Islet of Langerhans (tissue), 1 donor: Measurements from ENCODE around the gene ANKS4B.
"Not testable (repeated sequence)": the region's sequence is repeated elsewhere in the genome, so short reads cannot be mapped to it uniquely, and the experiment has no call there.

Source experiments
- FAIRE-seq: peaks from one replicate; lab custom pipeline; 2011; peaks lifted over from hg19 to GRCh38; lab: Jason Lieb, UNC

Gene ANKS4B, protein sequence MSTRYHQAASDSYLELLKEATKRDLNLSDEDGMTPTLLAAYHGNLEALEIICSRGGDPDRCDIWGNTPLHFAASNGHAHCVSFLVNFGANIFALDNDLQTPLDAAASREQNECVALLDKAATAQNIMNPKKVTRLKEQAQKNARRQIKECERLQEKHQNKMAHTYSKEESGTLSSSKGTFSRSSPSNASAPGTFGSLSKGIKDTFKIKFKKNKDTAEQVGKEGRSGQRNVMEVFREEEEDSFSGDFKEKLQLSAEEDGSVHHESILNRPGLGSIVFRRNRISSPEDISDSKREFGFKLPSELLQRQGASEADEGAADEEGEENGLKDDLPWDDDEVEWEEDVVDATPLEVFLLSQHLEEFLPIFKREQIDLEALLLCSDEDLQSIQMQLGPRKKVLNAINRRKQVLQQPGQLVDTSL

DNA sequence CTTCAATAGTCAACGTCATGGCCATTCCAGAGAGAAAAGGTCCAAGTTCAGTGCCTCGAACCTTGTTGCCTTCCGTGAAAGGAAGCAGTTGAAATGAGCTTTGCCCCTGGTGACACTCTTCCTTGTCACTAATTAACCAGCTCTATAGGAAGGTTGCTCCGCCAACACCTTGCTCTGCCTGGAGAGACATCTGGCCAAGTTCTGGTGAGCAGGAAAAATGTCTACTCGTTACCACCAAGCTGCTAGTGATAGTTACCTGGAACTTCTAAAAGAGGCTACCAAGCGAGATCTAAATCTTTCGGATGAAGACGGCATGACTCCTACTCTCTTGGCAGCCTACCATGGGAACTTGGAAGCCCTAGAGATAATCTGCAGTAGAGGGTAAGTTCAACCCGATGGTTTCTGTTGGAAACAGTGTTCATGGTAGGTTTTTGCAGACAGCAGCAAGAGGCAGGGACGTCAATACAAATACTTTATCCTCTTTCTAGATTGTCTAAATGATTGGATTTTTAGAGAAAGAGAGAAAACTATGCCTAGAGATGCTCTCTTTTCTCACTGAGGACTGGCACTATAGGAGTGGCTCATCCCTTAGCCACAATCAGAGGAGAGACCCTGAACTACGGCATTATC lies at the start of gene ANKS4B:
ANKS4B (plus strand) TSS at position 179 of the 630 bp plus-strand sequence; CDS start at position 218, 39 bp downstream.
- FAIRE-seq = no peak

DNA sequence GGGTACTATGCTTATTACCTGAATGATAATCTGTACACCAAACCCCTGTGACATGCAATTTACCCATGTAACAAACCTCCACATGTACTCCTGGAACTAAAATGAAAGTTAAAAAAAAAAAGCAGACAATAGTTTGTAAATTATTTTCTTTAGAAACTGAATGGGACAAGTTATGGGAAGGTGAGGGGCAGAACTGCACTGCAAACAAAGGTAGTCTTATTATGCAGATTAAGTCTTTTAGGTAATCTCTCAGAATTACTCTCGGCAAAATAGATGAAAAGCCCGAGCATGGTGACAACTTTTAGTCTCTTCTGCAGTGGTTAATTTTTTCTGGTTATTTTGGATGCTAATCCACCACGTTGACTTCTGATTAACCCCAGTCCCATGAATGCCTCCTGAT lies 49.5 kb upstream of the ANKS4B start:
- no peak for FAIRE-seq

DNA sequence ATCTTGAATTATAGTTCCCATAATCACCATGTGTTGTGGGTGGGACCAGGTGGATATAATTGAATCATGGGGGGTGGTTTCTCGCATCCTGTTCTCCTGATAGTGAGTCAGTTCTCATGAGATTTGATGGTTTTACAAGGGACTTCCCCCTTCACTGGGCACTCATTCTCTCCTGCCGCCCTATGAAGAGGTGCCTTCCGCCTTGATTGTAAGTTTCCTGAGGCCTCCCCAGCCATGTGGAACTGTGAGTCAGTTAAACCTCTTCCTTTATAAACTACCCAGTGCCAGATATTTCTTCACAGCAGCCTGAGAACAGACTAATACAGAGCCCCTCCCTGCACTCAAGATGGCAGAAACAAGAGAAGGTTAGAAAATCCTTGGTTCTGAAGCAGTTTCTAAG lies 48.7 kb upstream of the ANKS4B start:
- FAIRE-seq = no peak

DNA sequence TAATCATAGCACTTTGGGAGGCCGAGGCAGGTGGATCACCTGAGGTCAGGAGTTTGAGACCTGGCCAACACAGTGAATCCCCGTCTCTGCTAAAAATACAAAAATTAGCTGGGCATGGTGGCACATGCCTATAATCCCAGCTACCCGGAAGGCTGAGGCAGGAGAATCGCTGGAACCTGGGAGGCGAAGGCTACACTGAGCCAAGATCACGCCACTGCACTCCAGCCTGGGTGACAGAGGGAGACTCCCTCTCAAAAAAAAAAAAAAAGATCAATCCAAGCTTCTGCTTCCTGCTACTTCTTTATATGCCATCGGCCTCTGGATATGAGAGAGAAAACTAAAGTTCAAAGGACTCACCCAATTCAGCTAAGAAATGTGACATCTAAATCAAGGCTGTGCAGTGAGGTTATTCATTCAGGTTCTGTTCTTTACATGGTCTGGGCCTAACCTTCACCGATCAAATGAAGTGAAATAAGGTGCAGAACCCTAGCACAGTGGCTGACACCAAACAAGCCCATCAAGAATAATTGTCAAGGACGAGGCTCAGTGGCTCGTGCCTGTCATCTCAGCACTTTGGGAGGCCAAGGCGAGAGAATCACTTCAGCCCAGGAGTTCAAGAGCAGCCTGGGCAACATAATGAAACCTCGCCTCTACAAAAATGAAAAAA lies 47.7 kb upstream of the ANKS4B start:
- no peak for FAIRE-seq

DNA sequence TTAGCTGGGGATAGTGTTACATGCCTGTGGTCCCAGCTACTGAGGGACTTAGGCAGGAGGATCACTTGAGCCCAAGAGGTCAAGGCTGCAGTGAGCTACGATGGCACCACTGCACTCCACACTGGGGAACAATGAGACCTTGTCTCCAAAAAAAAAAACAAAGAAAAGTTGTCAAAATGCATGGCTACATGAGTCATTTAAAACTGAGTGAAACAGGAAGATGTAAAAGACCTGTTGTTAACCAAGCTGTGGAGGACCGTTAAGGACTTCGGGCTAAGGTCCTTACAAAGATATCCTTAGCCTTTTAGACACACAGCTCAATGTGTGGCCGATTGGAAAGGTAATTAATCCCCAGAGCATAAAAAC lies 47.2 kb upstream of the ANKS4B start:
- no peak for FAIRE-seq

DNA sequence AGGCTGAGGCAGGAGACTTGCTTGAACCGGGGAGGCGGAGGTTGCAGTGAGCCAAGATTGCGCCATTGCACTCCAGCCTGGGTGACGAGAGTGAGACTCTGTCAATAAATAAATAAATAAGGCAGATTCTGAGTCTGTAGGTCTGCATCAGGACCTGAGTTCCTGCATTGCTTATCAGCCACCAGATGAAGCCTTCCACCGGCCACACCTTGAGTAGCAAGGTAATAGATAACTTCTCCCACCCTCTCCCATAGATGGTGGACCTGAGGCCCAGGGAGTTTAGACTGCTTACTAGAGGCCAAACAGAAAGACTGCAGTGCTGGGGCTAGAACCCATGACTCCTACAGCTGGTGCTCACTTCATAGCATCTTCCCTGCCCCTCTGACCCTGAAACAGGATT lies 44.2 kb upstream of the ANKS4B start:
- no peak for FAIRE-seq

DNA sequence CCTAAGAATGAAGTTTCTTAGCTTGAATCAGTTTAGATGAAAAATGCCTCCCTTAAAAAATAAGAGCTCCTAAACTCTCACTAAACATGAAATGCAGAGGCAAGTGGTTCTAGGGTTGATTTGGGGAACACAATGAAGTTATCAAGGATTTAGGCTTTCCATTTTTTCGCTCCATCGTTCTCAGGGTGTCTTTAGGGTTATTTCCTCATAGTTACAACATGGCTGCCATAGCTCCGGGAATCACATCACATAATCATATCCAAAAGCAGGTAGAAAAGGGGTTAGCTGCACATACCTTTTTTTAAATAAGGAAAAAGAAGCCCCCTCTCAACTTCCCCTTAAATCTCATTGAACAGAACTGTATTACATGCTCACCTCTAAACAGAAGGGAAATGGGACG lies 43.5 kb upstream of the ANKS4B start:
- FAIRE-seq = no peak

DNA sequence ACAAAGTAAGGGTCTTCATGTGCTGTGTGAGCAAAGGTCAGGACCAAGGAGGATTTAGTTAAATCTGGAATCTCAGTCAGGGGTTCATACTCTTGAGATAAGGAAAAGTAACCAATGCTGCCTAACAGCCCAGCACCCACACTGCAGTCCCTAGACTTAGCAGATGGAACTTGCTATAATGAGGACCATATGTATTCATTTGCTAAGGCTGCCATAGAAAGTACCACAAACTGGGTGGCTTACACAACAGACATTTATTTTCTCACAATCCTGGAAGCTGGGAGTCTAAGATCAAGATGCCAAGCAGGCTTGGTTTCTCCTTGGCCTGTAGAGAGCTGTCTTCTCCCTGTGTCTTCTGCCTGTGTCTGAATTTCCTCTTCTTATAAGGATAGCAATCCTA lies 42.9 kb upstream of the ANKS4B start:
- FAIRE-seq = no peak

DNA sequence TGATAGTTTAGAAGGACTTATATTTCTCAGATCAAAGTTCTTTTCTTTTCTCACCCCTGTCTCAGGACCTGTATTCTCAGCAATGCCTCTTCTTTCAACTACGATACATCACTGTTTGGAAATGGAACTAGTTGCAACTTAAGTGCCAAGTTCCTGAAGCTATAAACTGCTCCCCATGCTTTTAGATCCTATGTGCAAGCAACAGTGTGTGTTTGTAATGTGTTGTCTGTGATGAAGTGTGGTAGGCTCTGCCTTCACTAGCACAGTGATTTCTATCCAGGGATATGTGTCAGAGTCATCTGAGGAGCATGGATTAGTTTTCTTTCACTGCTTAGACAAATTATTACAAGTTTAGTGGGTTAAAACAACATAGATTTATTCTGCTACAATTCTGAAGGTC lies 40.5 kb upstream of the ANKS4B start:
- no peak for FAIRE-seq

DNA sequence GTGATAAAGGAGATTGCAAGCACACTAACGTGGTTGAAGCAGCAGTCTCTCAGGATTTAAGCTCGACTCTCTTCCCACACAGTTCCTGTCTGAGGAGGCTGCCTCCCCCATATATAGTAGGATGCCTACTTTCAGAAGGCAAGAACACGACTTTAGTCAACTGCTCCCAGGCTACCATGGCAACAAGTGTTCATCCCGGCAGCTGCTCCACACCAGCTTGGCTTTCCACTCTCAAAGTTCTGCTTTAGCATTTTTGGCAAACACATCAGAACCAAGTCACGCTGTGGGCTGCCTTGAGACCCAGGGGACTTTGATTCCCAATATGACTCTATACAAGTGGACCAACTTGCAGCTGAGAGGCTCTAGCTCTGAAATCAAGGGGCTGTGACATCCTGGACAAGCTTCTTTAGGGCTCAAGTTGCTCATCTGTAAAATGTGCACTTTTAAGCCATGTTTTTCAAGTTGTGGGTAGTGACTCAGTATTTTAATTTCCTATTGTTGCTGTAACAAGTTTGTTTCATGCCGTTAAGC lies 38.7 kb upstream of the ANKS4B start:
- no peak for FAIRE-seq

DNA sequence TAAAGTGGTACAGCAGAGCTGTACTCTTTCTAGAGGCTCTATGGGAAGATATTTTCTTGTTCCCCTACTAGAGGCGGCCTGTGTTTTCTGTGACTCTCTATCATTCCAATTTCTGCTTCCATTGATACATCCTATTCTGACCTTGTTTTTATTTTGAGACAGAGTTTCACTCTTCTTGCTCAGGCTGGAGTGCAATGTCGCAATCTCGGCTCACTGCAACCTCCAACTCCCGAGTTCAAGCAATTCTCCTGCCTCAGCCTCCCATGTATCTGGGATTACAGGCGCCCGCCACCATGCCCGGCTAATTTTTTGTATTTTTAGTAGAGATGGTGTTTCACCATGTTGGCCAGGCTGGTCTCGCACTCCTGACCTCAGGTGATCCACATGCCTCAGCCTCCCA lies 38.2 kb upstream of the ANKS4B start:
- FAIRE-seq = not testable (repeated sequence)

DNA sequence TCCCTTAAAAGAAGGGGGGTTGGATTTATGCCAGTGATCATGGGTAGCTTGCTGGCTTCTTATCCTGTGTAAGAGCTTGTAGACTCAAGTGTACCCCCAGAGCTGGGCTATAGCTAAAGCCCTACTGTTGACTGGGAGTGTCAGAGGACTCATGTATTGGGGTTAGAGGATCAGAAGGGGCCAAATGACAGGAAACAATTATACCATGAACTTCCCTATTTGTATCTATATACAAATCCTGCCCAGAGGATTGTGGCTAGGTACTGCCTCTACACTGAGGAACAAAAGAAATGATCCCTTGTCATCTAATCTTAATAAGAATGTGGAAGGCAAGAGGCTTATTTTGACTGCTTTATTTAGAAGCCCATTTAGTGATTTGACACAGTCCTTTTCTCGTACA lies 36.4 kb upstream of the ANKS4B start:
- FAIRE-seq = no peak

DNA sequence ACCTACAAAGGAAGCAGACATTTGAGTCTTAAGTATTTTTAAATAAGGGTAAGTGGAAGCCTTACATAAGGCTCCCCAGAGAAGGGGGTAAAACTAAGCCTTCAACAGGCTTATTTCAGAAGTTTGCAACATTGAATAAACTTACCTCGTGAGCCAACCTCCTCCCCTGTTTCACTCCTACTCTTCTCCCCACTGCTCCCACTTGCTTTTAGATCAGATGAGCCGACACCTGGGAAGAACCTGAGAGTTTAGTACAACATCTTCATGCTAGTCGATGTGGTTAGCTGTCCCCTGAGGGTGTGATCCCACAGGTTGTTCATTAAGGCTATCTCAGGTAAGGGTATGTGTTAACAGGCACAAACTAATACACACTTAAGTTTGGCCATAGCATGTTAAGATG lies 35.9 kb upstream of the ANKS4B start:
- FAIRE-seq = no peak

DNA sequence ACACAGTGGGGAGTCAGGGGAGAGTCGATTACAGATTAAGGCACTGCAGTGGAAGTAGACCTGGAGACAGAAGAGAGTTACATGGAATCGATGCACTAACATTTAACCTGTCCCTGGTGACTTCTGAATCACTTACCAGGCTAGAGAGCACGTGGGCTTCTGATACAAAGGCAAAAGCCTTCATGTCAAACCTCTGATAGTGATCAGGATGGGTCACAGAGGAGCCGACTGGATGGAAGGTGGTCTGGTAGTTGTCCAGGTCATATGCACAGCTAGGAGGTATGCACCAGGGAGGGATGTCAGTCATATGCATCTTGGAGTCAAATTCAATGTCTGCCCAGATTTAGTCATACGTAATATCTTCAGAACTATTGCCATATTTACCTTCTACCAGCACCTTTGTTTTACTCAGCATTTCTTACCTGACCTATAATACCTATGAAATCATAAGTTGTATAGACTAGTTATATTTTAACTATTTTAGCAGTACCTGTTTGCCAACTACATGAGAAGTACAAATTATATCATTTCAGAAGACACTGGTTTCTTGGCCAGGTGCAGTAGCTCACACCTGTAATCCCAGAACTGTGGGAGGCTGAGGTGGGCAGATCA lies 33.8 kb upstream of the ANKS4B start:
- FAIRE-seq = no peak

DNA sequence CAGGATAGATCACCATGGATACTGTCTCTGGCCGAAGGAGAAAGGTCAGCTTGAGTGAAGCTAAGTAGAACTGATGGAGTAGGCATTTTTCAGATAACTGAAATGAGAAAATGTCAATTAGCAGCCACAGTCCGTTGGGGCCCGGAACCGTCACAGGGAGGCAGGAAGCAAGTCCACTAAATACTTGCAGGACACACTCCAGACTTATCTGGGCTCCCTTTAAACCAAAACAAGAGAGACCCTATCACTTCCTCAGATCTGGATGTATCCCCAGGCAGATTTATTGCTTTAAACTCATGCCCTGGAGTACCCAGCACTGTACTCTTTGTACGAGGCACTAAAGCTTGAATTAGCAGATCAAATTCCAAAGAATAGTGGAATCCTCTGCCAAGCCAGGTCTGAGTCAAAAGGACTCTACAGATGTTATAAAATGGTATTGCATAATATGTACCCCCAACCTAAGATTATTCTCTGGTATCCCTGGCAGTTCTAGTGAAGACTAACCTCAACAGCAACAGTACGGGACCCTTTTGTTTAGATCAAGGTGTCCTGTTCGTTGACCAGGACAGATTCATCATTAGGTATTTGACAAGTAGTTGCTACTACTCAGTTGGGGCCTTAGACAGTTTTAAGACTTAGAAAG lies 30.2 kb upstream of the ANKS4B start:
- no peak for FAIRE-seq

DNA sequence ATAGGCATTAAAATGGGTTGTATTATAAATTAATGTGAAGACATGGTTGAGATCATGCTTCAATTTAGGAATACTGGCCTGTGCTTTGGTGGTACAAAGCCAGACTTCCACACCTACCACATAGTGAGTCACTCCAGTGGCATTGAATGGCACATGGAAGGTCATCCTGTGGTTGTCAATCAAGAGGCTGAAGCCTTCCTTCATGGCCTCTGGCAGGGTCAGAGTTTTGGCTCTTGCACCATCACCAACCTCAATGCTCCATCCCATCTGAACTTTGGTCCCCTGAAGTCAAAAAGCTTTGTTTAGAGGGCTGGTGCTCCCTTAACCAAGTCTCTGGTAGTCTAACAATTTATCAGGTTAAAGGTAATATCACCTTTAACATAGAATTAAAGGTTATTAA lies 28.2 kb upstream of the ANKS4B start:
- no peak for FAIRE-seq

DNA sequence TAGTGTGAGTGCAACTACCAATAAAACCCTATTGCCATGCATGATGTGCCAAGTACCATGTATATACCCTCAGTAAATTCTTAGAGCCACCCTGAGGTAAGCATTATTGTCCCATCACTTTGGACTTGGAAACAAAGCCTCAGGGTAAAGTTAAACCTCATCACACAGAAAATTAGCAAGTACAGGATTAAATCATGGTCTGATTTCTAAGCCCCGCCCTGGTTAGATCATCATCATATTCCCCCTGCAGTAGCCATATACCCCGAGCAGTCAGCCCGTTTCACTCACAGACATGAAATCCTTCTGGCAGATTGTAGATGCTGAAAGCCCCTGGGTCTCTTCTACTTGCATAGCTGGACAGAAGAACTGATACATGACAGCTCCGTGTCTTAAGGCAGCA lies 26.9 kb upstream of the ANKS4B start:
- no peak for FAIRE-seq

DNA sequence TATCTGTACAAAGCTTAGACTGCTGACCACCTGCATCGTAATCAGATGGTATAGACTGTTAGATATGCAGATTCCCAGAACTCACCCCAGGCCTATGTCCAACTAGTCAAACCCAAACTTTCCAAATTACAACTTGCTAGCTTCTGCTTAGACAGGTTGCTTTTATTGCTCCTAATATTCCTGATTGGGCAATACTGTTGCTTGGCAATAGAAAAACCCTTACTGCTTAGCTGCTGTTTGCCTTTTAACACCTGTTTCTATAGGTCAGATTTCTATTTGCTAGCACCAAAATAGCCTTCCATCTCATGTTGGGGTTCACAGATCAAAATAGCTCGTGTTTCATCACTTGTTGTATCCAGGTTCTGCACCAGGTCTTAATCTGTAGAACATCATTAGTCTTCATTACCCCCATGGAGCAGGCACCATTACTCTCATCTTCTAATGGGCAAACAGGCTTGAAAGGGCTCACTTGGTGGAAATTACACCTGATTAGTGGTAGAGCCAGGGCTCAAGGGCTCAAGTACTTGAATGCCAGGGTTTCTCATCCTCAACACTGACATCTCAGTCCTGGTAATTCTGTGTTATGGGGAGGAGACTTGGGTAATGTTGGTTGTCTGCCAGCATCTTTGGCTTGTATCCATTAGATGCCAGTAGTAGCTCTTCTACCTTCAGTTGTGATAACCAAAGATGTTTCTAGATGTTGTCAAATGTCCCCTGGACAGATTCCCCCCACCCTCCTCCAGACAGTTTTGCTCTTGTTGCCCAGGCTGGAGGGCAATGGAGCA lies 24.9 kb upstream of the ANKS4B start:
- no peak for FAIRE-seq

DNA sequence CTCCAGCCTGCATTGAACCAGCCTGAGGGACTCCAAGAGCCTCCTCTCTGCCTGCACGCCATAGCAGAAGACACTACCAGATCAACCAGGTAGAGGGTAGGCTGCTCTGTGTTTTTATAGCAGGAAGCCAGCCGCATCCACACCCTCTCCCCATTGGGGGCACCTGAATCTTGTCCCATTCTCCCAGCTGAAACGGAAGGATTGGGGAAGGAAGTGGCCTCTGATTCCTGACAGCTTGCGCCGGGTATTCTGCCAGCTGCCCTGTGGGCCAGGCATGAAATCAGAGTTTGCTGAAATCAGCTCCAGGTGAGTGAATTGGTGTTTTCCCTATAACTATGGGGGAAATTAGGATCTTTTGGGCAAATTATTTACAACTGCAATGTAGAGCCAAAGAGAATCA lies 22.0 kb upstream of the ANKS4B start, which contains the start of gene ZP2:
ZP2 (minus strand) TSS at position 89 of the 400 bp plus-strand sequence; CDS start at position 62, 27 bp downstream.
- FAIRE-seq = no peak

DNA sequence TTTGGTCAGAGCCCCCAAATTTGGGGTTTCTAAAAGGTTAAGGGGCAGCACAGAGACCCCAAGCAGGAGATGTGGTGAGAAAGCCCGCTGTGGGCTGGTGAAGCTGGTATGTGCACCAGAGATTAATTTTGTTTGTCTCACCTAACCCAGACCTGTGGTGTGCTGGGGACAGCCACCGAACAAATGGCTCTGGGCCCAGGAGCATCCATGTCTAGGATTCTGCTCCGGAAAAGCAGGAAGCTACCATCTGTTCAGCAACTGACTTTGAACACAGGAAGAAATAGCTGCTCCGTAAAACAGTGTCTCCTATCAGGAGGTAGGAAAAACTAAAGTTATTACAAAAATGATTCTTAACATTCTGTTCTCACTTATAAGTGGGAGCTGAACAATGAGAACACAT lies 19.4 kb upstream of the ANKS4B start:
- no peak for FAIRE-seq

DNA sequence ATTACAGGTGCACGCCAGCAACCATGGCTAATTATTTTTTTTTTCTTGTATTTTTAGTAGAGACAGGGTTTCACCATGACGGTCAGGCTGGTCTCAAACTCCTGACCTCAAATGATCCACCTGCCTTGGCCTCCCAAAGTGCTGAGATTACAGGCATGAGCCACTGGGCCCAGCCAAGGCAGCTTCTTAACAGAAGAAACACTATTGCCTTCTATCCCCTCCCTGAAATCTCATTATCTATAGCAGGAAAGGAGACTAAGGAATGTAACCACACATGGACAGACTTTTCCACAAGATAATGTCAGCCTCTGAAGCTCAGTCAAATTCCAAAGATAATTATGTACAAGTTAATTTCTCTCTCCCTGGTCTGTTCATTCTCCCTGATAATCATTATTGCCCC lies 16.4 kb upstream of the ANKS4B start:
- no peak for FAIRE-seq
